Bronchial epithelial cell (primary cell): ENCODE data around the gene RPL23. TPM values are rescaled to one million over a fixed set of nuclear protein-coding genes. Genes with fewer than 3 reads are reported as not detected.

Experiments
- DNase-seq: peaks from one replicate; pipeline ENCODE4 v3.0.0-alpha.2; 2010; ENCODE audit warnings: low read depth
- FAIRE-seq: peaks from 2 replicates; lab custom pipeline; 2011; peaks lifted over from hg19 to GRCh38; lab: Jason Lieb, UNC
- H3K27me3 ChIP-seq: 2 replicates; pipeline ENCODE4 v1.5.1; 2011; ENCODE audit warnings: low read length; ENCODE audit not compliant: control insufficient read depth, insufficient read depth
- H3K36me3 ChIP-seq: 2 replicates; pipeline ENCODE4 v1.5.1; 2011; ENCODE audit warnings: low read length; ENCODE audit not compliant: control insufficient read depth, insufficient read depth
- H3K4me3 ChIP-seq: 2 replicates; pipeline ENCODE4 v1.5.1; 2011; ENCODE audit warnings: mild to moderate bottlenecking, low read depth, low read length, control low read depth
- total RNA-seq: library from RNA; depleted of rRNA; stranded (reverse); fragments of >200 nt; gene quantifications from 2 replicates; pipeline ENCODE4 v1.2.1, GENCODE V29; 2014
- TF ChIP-seq, protein P1 (sequence below): IDR thresholded peaks from 2 replicates; pipeline ENCODE4 v1.5.1; 2011; ENCODE audit warnings: mild to moderate bottlenecking, moderate library complexity, low read length, control low read depth, inconsistent platforms; ENCODE audit not compliant: insufficient read depth, severe bottlenecking

Gene RPL23
- total RNA-seq, 1 donor from 2014 or later = 3,303 TPM

DNA sequence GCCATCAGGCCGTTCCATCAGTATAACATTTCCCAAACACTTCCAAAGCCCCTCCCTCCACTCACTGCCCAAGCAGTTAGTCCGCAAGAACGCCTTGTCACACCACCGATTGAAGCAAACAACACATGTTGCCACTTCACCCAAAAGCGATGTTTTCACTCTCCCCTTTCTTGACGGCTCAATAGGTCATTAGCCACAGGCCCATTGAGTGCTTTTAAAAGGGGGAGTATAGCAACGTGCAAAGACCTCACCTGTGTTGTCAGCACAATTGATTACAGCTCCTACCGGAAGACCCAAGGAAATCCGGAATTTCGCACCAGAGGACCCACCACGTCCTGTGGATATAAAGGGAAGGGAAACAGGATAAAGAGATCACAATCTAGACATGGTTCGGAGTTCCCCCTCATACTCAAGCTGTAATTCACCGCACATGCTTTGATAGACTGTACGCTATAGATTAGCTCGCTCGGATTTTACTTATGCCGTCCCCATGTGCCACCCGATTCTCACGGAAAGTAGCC is 690 bp downstream of the RPL23 start:
- TF ChIP-seq, protein P1, sequence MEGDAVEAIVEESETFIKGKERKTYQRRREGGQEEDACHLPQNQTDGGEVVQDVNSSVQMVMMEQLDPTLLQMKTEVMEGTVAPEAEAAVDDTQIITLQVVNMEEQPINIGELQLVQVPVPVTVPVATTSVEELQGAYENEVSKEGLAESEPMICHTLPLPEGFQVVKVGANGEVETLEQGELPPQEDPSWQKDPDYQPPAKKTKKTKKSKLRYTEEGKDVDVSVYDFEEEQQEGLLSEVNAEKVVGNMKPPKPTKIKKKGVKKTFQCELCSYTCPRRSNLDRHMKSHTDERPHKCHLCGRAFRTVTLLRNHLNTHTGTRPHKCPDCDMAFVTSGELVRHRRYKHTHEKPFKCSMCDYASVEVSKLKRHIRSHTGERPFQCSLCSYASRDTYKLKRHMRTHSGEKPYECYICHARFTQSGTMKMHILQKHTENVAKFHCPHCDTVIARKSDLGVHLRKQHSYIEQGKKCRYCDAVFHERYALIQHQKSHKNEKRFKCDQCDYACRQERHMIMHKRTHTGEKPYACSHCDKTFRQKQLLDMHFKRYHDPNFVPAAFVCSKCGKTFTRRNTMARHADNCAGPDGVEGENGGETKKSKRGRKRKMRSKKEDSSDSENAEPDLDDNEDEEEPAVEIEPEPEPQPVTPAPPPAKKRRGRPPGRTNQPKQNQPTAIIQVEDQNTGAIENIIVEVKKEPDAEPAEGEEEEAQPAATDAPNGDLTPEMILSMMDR = no peak
- H3K27me3 ChIP-seq = no peaks in the 10 kb centered on the region
- no peak for FAIRE-seq
- peaks cover 28% of the 10 kb centered on the region for H3K36me3 ChIP-seq
- peak overlapping the region; percentile 85 for H3K4me3 ChIP-seq
- no peak for DNase-seq

DNA sequence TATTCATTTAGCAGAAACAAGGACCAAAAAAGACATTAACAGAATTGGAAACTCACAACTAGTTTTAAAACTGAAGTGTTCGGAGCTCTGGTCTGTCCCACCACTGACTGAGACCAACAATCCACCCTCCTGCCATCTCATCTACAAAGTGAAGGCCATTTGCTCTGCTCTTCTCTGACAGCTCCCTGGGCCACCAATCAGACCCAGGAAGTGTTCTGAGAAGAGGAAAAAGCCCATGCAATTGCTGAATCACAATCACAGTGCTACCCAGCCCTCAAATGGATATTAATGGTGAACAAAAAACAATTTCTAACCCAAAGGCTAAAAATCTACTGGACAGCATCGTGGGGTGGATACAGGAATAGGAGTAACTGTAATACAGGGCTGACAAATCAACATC is 2.1 kb downstream of the RPL23 start:
- Histone ChIP-seq H3K36me3 (peaks cover 29% of the 10 kb centered on the region), H3K4me3 (peak overlapping the region; percentile 85)
- DNase-seq = no peak

GRCh38 chr17:38850374-38850773 is 3.1 kb downstream of the RPL23 start:
- Histone ChIP-seq H3K27me3 (no peaks in the 10 kb centered on the region), H3K4me3 (no peak overlapping the region), H3K36me3 (peaks cover 29% of the 10 kb centered on the region)
- no peak for DNase-seq
- no peak for FAIRE-seq
- TF ChIP-seq, protein P1 = no peak

More for the DNA sequence above, 2.1 kb downstream of the RPL23 start:
- no peak for FAIRE-seq
- H3K27me3 ChIP-seq = no peaks in the 10 kb centered on the region
- TF ChIP-seq, protein P1 = no peak

DNA sequence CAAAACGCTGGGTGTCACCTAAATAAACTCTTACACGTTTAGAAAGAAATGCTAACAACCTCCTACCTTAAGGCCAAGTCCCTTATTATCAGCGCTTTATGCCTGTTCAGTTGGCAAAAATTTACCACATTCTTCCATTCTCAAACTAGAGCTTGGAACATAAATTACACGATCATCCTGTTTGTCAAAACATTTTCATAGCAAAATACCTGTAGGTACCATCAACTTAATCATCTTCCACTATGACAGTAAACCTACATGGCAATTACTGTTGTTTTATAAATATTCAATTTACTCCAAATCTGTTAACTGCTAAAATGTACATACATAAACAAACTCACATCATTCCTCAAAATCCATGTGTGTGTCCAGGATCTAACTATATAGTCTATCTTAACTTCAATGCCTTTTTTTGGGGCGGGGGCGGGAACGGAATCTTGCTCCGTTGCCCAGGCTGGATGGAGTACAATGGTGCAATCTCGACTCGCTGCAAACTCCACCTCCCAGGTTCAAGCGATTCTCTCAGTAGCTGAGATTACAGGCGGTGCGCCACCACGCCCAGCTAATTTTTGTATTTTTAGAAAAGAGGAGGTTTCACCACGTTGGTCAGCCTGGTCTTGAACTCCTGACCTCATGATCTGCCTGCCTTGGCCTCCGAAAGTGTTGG is 4.4 kb downstream of the RPL23 start:
- TF ChIP-seq, protein P1 = no peak
- Histone ChIP-seq H3K27me3 (no peaks in the 10 kb centered on the region), H3K4me3 (no peak overlapping the region), H3K36me3 (peaks cover 29% of the 10 kb centered on the region)
- FAIRE-seq (no peak), DNase-seq (no peak)

- H3K36me3 ChIP-seq = peaks cover 29% of the 10 kb centered on the region
- no peaks in the 10 kb centered on the region for H3K27me3 ChIP-seq
- FAIRE-seq (no peak), DNase-seq (no peak)
- TF ChIP-seq, protein P1 = no peak
- no peak overlapping the region for H3K4me3 ChIP-seq
These were observed 5.0 kb downstream of the RPL23 start for GRCh38 chr17:38848557-38848891.
